Lower lobe of right lung (tissue), 2 donors: ENCODE measurements around the gene AGBL1. TPM values are rescaled to one million over a fixed set of nuclear protein-coding genes. Genes with fewer than 3 reads are reported as not detected.

Experiments
- ATAC-seq, 2 donors: fragments of 200-7000 bp; cut with Tn5 transposase; one replicate each; pipeline ENCODE4 v1.9.1; 2020 to 2022; ENCODE audit warnings: mild to moderate bottlenecking in 2 of 2, moderate library complexity in 2 of 2
- DNase-seq: peaks from one replicate; pipeline ENCODE4 v3.0.0-alpha.2; 2020
- H3K27ac ChIP-seq: fragments of 200-600 bp; one replicate; pipeline ENCODE4 v1.8.0; 2022
- H3K27me3 ChIP-seq: fragments of 200-600 bp; one replicate; pipeline ENCODE4 v1.8.0; 2022; ENCODE audit warnings: low read depth
- H3K36me3 ChIP-seq: fragments of 200-600 bp; one replicate; pipeline ENCODE4 v1.8.0; 2022; ENCODE audit warnings: mild to moderate bottlenecking
- H3K4me1 ChIP-seq: fragments of 200-600 bp; one replicate; pipeline ENCODE4 v1.8.0; 2022
- H3K4me3 ChIP-seq: fragments of 200-600 bp; one replicate; pipeline ENCODE4 v1.8.0; 2022; ENCODE audit warnings: mild to moderate bottlenecking
- H3K9me3 ChIP-seq: fragments of 200-600 bp; one replicate; pipeline ENCODE4 v1.8.0; 2022
- intact Hi-C: fragments of 100-400 bp; cut with DNase I; formaldehyde crosslinking; loops from one replicate; pipeline ENCODE4 v1.11.0; 2022
- total RNA-seq: library from RNA; stranded (reverse); fragmentation: NEBNext Ultra II Directional; extraction: Animal tissue kit (Norgen Biotek cat#: 25700); gene quantifications from one replicate; pipeline ENCODE4 v1.2.1, GENCODE V29; 2021
- TF ChIP-seq, protein P1 (sequence below): fragments of 200-600 bp; IDR thresholded peaks from one replicate; pipeline ENCODE4 v1.8.0; 2022; ENCODE audit warnings: antibody characterized with exemption, mild to moderate bottlenecking
- donor health status: DM: no; HTN: yes; CAD: no; lungs with severe emphysema.

AGBL1 gene
- total RNA-seq, 1 donor from 2014 or later: 12.0 TPM

DNA sequence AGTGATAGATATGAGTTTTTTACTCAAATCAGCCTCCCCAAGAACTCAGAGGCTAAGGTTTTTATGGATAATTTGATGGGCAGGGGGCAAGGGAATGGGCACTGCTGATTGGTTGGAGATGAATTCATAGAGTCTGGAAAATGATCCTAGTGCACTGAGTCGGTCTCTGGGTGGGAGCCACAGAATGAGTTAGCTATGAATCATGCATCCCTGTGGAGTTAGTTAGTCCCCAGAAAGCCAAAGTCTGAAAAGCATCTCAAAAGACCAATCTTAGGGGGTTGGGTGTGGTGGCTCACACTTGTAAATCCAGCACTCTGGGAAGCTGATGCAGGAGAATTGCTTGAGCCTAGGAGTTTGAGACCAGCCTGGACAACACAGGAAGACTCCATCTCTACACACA is 516.1 kb downstream of the AGBL1 start:
- Histone ChIP-seq H3K27me3 (no peaks in the 10 kb centered on the region), H3K4me1 (no peaks in the 10 kb centered on the region), H3K27ac (no peak overlapping the region), H3K9me3 (no peaks in the 10 kb centered on the region), H3K4me3 (no peak overlapping the region), H3K36me3 (no peaks in the 10 kb centered on the region)
- intact Hi-C loops: no loop called here
- DNase-seq (no peak), ATAC-seq (no peak)
- TF ChIP-seq, protein P1, sequence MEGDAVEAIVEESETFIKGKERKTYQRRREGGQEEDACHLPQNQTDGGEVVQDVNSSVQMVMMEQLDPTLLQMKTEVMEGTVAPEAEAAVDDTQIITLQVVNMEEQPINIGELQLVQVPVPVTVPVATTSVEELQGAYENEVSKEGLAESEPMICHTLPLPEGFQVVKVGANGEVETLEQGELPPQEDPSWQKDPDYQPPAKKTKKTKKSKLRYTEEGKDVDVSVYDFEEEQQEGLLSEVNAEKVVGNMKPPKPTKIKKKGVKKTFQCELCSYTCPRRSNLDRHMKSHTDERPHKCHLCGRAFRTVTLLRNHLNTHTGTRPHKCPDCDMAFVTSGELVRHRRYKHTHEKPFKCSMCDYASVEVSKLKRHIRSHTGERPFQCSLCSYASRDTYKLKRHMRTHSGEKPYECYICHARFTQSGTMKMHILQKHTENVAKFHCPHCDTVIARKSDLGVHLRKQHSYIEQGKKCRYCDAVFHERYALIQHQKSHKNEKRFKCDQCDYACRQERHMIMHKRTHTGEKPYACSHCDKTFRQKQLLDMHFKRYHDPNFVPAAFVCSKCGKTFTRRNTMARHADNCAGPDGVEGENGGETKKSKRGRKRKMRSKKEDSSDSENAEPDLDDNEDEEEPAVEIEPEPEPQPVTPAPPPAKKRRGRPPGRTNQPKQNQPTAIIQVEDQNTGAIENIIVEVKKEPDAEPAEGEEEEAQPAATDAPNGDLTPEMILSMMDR: no peak

DNA sequence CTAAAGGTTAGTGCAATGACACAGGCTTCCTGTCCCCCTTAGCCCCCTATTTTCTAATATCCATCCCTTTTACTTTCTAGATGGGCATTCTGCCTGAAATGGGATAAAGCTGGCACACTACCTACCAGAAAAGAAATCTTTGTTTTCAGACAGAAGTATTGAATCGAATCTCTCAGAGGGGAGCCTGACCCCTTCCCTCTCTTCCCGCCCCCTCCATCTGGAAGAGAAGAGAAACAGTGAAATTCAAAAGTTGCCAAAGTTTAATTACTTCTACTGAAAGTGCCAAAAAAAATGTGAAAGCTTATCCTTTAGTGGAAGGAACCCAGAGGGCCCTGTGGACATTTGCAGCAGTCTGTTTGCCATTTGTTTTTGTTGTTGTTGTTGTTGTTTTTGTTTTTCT is 523.8 kb downstream of the AGBL1 start:
- no peak for DNase-seq
- H3K4me1 ChIP-seq: no peaks in the 10 kb centered on the region
- H3K27ac ChIP-seq: no peak overlapping the region
- H3K36me3 ChIP-seq: no peaks in the 10 kb centered on the region
- TF ChIP-seq, protein P1: no peak
- intact Hi-C loops: no loop called here
- no peak overlapping the region for H3K4me3 ChIP-seq
- no peaks in the 10 kb centered on the region for H3K27me3 ChIP-seq
- no peak for ATAC-seq
- H3K9me3 ChIP-seq: no peaks in the 10 kb centered on the region

DNA sequence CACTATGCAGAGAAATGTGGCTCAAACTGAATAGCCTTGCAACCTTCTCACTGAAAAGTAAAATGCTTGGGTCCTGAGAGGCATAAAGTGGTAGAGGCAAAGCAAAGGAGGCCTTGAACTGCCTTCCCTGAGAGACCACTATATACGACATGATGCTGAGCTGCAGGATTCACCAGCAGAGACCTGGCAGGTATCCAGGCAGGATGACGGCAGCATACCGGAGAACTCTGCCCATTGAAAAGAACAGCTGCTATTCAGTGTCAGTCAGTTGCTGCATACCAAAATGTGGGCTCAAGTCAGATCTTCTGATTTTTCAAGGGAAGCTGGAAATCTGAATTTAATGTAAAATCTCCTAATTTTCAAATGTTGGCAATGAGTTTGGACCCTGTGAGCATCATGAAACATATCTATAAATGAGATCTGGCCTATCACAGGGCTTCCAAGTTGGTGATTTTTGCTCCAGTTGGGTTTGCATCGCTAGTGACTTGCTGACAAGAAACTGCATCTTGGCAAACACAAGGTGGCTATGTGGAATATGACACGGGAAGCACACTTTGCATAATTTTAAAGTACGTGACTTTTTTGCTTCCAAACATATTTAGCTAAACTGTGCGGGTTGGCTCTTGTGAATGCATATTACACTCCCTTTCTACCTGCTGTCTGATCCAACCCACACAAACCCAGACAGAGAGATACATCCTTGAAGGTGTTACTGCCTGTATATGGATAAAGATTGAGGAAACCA is 529.0 kb downstream of the AGBL1 start:
- H3K9me3 ChIP-seq: no peaks in the 10 kb centered on the region
- H3K27me3 ChIP-seq: no peaks in the 10 kb centered on the region
- no peak overlapping the region for H3K27ac ChIP-seq
- TF ChIP-seq, protein P1: no peak
- no peak for DNase-seq
- H3K36me3 ChIP-seq: no peaks in the 10 kb centered on the region
- no peaks in the 10 kb centered on the region for H3K4me1 ChIP-seq
- H3K4me3 ChIP-seq: no peak overlapping the region
- intact Hi-C loops: no loop called here
- ATAC-seq: no peak

DNA sequence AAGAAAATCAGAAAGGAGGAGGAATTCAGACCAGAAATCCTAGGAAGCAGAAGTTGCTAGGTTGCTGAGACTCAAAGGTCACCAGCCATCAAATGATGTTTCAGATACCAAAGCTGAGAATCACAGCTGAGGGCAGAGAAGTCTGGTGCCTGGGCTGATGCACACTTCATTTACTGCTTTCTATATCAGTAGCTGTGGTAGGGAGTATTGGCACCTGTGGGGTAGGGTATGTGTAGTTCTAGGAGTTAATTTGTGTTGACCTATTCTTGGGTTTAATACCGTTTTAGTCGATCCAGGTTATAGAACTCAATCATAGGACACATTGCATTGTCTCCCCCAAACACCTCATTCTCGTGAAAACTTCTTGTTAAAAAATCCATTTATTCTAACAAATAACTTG is 529.6 kb downstream of the AGBL1 start:
- intact Hi-C loops: no loop called here
- no peak overlapping the region for H3K27ac ChIP-seq
- H3K4me3 ChIP-seq: no peak overlapping the region
- TF ChIP-seq, protein P1: no peak
- H3K9me3 ChIP-seq: no peaks in the 10 kb centered on the region
- no peak for DNase-seq
- H3K27me3 ChIP-seq: no peaks in the 10 kb centered on the region
- no peaks in the 10 kb centered on the region for H3K36me3 ChIP-seq
- no peak for ATAC-seq
- no peaks in the 10 kb centered on the region for H3K4me1 ChIP-seq

DNA sequence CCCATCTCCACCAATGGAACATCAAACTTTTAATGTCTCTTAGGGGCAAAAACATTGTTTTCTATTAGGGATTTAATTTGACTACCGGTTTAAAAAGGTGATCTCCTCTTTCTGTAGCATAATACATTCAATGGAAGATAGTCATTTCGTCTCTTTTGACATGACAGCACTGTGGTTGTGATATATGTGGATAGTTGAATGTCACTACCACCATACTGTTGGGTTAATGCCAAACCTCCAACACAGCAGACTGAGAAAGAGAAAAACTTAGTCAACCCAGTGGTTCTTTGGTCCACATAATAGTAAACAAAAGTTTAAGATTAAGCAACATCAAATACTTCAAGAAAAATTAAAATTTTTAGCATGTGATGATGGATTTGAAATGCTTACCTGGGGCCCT is 530.4 kb downstream of the AGBL1 start:
- TF ChIP-seq, protein P1: no peak
- ATAC-seq (no peak), DNase-seq (no peak)

More for the DNA sequence above, 530.4 kb downstream of the AGBL1 start:
- intact Hi-C loops: no loop called here
- Histone ChIP-seq H3K36me3 (no peaks in the 10 kb centered on the region), H3K4me3 (no peak overlapping the region), H3K27ac (no peak overlapping the region), H3K27me3 (no peaks in the 10 kb centered on the region), H3K9me3 (no peaks in the 10 kb centered on the region), H3K4me1 (no peaks in the 10 kb centered on the region)
